Keratinocyte (primary cell): ENCODE data around the gene CIT. TPM values are rescaled to one million over a fixed set of nuclear protein-coding genes. Genes with fewer than 3 reads are reported as not detected.

Experiments
- DNase-seq: peaks from one replicate; pipeline ENCODE4 v3.0.0-alpha.2; 2011; ENCODE audit warnings: low read depth, missing footprints, low spot score
- FAIRE-seq: peaks from 2 replicates; lab custom pipeline; 2011; peaks lifted over from hg19 to GRCh38; lab: Jason Lieb, UNC
- H2AFZ ChIP-seq: 2 replicates; pipeline ENCODE4 v1.6.0; 2012; ENCODE audit warnings: low read length, control low read depth, inconsistent platforms; ENCODE audit not compliant: control insufficient read depth
- H3K27ac ChIP-seq: 2 replicates; pipeline ENCODE4 v1.5.1; 2011; ENCODE audit warnings: low read length; ENCODE audit not compliant: control insufficient read depth, insufficient read depth
- H3K27me3 ChIP-seq: 3 replicates; pipeline ENCODE4 v1.6.0; 2011; ENCODE audit warnings: low read length; ENCODE audit not compliant: control insufficient read depth, insufficient read depth; ENCODE audit errors: extremely low read depth
- H3K36me3 ChIP-seq, 2 experiments: 2 replicates in 1 of 2; 3 replicates in 1 of 2; pipeline ENCODE4 v1.5.1; 2011; ENCODE audit warnings: low read length in 2 of 2, mild to moderate bottlenecking in 1 of 2; ENCODE audit not compliant: control insufficient read depth in 2 of 2, insufficient read depth in 2 of 2; ENCODE audit errors: extremely low read depth in 1 of 2
- H3K4me1 ChIP-seq: 3 replicates; pipeline ENCODE4 v1.5.1; 2011; ENCODE audit warnings: low read length; ENCODE audit not compliant: control insufficient read depth, insufficient read depth; ENCODE audit errors: extremely low read depth
- H3K4me2 ChIP-seq: 3 replicates; pipeline ENCODE4 v1.6.0; 2011; ENCODE audit warnings: low read depth, low read length; ENCODE audit not compliant: control insufficient read depth, insufficient read depth; ENCODE audit errors: extremely low read depth
- H3K4me3 ChIP-seq, 3 experiments: fragments of 200-600 bp in 1 of 3; sonication (generic) in 1 of 3; 2 replicates in 2 of 3; 3 replicates in 1 of 3; pipeline ENCODE4 v1.5.1; 2011 to 2016; ENCODE audit warnings: low read length in 3 of 3, mild to moderate bottlenecking in 3 of 3, control low read depth in 2 of 3, inconsistent platforms in 1 of 3, low read depth in 1 of 3, mixed read lengths in 1 of 3, mixed run types in 1 of 3, moderate library complexity in 1 of 3; ENCODE audit not compliant: control insufficient read depth in 2 of 3, insufficient read depth in 2 of 3; ENCODE audit errors: extremely low read depth in 1 of 3
- H3K79me2 ChIP-seq: 2 replicates; pipeline ENCODE4 v1.6.0; 2012; ENCODE audit warnings: low read length; ENCODE audit not compliant: control insufficient read depth, insufficient read depth
- H3K9ac ChIP-seq: 3 replicates; pipeline ENCODE4 v1.6.0; 2011; ENCODE audit warnings: low read length; ENCODE audit not compliant: control insufficient read depth, insufficient read depth; ENCODE audit errors: extremely low read depth
- H3K9me1 ChIP-seq: 3 replicates; pipeline ENCODE4 v1.6.0; 2011; ENCODE audit warnings: low read length; ENCODE audit not compliant: control insufficient read depth, insufficient read depth; ENCODE audit errors: extremely low read depth
- H3K9me3 ChIP-seq: 2 replicates; pipeline ENCODE4 v1.5.1; 2012; ENCODE audit warnings: low read depth, low read length; ENCODE audit not compliant: control insufficient read depth
- H4K20me1 ChIP-seq: 3 replicates; pipeline ENCODE4 v1.6.0; 2011; ENCODE audit warnings: low read length; ENCODE audit not compliant: control insufficient read depth, insufficient read depth; ENCODE audit errors: extremely low read depth
- EZH2 ChIP-seq: IDR thresholded peaks from one replicate; pipeline ENCODE4 v1.6.1; 2012; ENCODE audit warnings: inconsistent platforms, mild to moderate bottlenecking, low read length, moderate library complexity
- dilution Hi-C: fragments of 300-500 bp; cut with MboI; formaldehyde crosslinking; loops from one replicate; pipeline ENCODE4 v1.7.0; 2020; ENCODE audit warnings: low sequenced_read_pairs; ENCODE audit not compliant: extremely low pct_ligation_motif_present
- polyA plus RNA-seq, 5 experiments: library from polyadenylated mRNA; depleted of rRNA in 3 of 5; stranded (reverse) in 3 of 5; stranded (forward) in 1 of 5; unstranded in 1 of 5; fragments of >200 nt; gene quantifications; 1 replicate in 1 of 5; 2 replicates in 3 of 5; 3 replicates in 1 of 5; pipeline versions ENCODE4 v1.2.1 to v1.2.3, GENCODE V29; 2011 to 2012; ENCODE audit warnings: missing spikeins in 2 of 5, low read depth in 1 of 5, low replicate concordance in 1 of 5
- TF ChIP-seq, protein P1 (sequence below), 3 experiments: IDR thresholded peaks in 1 of 3; conservative IDR thresholded peaks in 1 of 3; optimal IDR thresholded peaks in 1 of 3; 2 replicates in 2 of 3; 3 replicates in 1 of 3; pipeline versions ENCODE3 to v1.5.1; 2011; ENCODE audit warnings: low read length in 3 of 3, mild to moderate bottlenecking in 3 of 3, moderate library complexity in 2 of 3, control low read depth in 1 of 3, inconsistent platforms in 1 of 3; ENCODE audit not compliant: insufficient read depth in 2 of 3; ENCODE audit errors: extremely low read depth in 1 of 3

Gene CIT
- polyA plus RNA-seq, 1 donor (not counting 4 experiments of a cell fraction or from before 2014, with no cell fraction given): 6.2 TPM

DNA sequence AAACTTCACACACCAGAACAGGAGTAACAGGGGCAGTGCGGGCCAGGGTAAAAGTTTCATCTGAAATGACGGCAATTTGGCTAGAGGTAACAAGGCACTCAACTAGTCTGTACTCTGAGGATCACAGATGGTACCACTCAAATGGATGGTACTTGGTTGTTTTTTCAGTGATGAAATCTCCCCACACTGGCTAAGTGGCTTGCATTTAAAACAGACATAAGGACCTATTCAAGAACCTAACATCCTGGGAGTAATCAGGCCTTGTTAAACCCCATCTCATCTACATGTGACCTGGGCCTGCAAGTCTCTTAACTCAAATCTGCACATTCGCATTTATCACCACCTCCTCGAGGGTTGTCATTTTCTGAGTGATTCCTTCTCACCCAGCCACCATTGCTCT, 118.4 kb downstream of the CIT start:
- no peaks in the 10 kb centered on the region for H3K79me2 ChIP-seq
- H3K27ac ChIP-seq: no peak overlapping the region
- no peaks in the 10 kb centered on the region for H3K9me3 ChIP-seq
- FAIRE-seq: no peak
- dilution Hi-C loops: no loop called here
- H4K20me1 ChIP-seq: no peaks in the 10 kb centered on the region
- H3K4me1 ChIP-seq: no peaks in the 10 kb centered on the region
- no peak overlapping the region for H3K4me3 ChIP-seq
- no peaks in the 10 kb centered on the region for H3K27me3 ChIP-seq
- H2AFZ ChIP-seq: no peak overlapping the region
- no peak overlapping the region for H3K4me2 ChIP-seq
- H3K9ac ChIP-seq: no peak overlapping the region
- peaks cover 0 to 13% of the 10 kb centered on the region in 2 experiments for H3K36me3 ChIP-seq
- no peak for DNase-seq
- TF ChIP-seq EZH2: no peak
- TF ChIP-seq, protein P1, sequence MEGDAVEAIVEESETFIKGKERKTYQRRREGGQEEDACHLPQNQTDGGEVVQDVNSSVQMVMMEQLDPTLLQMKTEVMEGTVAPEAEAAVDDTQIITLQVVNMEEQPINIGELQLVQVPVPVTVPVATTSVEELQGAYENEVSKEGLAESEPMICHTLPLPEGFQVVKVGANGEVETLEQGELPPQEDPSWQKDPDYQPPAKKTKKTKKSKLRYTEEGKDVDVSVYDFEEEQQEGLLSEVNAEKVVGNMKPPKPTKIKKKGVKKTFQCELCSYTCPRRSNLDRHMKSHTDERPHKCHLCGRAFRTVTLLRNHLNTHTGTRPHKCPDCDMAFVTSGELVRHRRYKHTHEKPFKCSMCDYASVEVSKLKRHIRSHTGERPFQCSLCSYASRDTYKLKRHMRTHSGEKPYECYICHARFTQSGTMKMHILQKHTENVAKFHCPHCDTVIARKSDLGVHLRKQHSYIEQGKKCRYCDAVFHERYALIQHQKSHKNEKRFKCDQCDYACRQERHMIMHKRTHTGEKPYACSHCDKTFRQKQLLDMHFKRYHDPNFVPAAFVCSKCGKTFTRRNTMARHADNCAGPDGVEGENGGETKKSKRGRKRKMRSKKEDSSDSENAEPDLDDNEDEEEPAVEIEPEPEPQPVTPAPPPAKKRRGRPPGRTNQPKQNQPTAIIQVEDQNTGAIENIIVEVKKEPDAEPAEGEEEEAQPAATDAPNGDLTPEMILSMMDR (optimal IDR thresholded peaks at IDR 0.05 in 1 of 3, IDR thresholded peaks at IDR 0.05 in 1 of 3, conservative IDR thresholded peaks at IDR 0.05 in 1 of 3; ENCODE audit: extremely low read depth in 1 of 3, insufficient read depth in 2 of 3, low read length in 3 of 3): no peak
- H3K9me1 ChIP-seq: no peaks in the 10 kb centered on the region

DNA sequence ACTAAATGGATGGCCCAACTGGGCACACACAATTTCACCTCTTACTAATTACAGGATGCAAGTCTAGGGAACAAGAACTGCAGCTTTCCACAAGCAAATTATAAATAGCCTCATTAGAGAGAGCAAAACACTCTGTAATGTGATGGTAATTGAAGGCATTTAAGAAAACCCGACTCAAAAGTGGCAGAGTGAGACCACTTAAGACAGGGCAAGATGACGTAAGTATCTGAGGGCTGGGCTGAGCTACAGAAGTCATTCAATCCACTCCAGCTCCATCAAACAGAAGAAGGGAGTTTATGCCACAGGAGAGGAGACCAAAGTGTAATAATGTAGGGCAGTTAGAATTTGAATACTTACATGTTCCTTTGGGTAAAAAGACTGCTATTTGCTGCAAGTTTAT, 118.9 kb downstream of the CIT start:
- no peak overlapping the region for H3K27ac ChIP-seq
- no peaks in the 10 kb centered on the region for H4K20me1 ChIP-seq
- no peaks in the 10 kb centered on the region for H3K9me1 ChIP-seq
- H3K9me3 ChIP-seq: no peaks in the 10 kb centered on the region
- H3K4me1 ChIP-seq: no peaks in the 10 kb centered on the region
- H3K4me2 ChIP-seq: no peak overlapping the region
- H3K9ac ChIP-seq: no peak overlapping the region
- peaks cover 0 to 13% of the 10 kb centered on the region in 2 experiments for H3K36me3 ChIP-seq
- no peak overlapping the region for H3K4me3 ChIP-seq
- no peak for DNase-seq
- no peak for TF ChIP-seq EZH2
- TF ChIP-seq, protein P1 (optimal IDR thresholded peaks at IDR 0.05 in 1 of 3, IDR thresholded peaks at IDR 0.05 in 1 of 3, conservative IDR thresholded peaks at IDR 0.05 in 1 of 3; ENCODE audit: extremely low read depth in 1 of 3, insufficient read depth in 2 of 3, low read length in 3 of 3): no peak
- no peaks in the 10 kb centered on the region for H3K27me3 ChIP-seq
- H2AFZ ChIP-seq: no peak overlapping the region
- no peak for FAIRE-seq
- dilution Hi-C loops: no loop called here
- no peaks in the 10 kb centered on the region for H3K79me2 ChIP-seq
